H9 (cell line): ENCODE results near the gene JAKMIP1. TPM values are rescaled to one million over a fixed set of nuclear protein-coding genes. Genes with fewer than 3 reads are reported as not detected.

Experiments used
- DNase-seq: peaks from one replicate; pipeline ENCODE4 v3.0.0-alpha.2; 2017
- H2AFZ ChIP-seq: one replicate; pipeline ENCODE4 v1.6.1; 2013; ENCODE audit warnings: mild to moderate bottlenecking, low read length, control low read depth, moderate library complexity
- H2AK5ac ChIP-seq: 2 replicates; pipeline ENCODE4 v1.6.1; 2013; ENCODE audit warnings: low read length, control low read depth, mixed read lengths; ENCODE audit not compliant: insufficient read length
- H2BK120ac ChIP-seq: one replicate; pipeline ENCODE4 v1.6.1; 2013; ENCODE audit warnings: low read depth, mild to moderate bottlenecking, low read length, control low read depth, inconsistent platforms; ENCODE audit not compliant: poor library complexity, severe bottlenecking
- H2BK12ac ChIP-seq: 2 replicates; pipeline ENCODE4 v1.6.1; 2013; ENCODE audit warnings: low read length, control low read depth, mixed read lengths, low read depth; ENCODE audit not compliant: insufficient read length
- H2BK15ac ChIP-seq: 2 replicates; pipeline ENCODE4 v1.6.1; 2013; ENCODE audit warnings: low read depth, low read length, control low read depth
- H2BK20ac ChIP-seq: one replicate; pipeline ENCODE4 v1.6.1; 2013; ENCODE audit warnings: low read depth, mild to moderate bottlenecking, low read length, control low read depth, inconsistent platforms; ENCODE audit not compliant: poor library complexity, severe bottlenecking
- H2BK5ac ChIP-seq: 2 replicates; pipeline ENCODE4 v1.6.1; 2013; ENCODE audit warnings: low read length, control low read depth, mixed read lengths; ENCODE audit not compliant: insufficient read length
- H3K14ac ChIP-seq: 2 replicates; pipeline ENCODE4 v1.6.1; 2013; ENCODE audit warnings: low read length, control low read depth; ENCODE audit not compliant: insufficient read depth
- H3K18ac ChIP-seq: 2 replicates; pipeline ENCODE4 v1.6.1; 2013; ENCODE audit warnings: low read depth, mild to moderate bottlenecking, mixed read lengths, low read length, control low read depth; ENCODE audit not compliant: insufficient read length
- H3K23ac ChIP-seq: 2 replicates; pipeline ENCODE4 v1.6.1; 2013; ENCODE audit warnings: low read length, control low read depth, mixed read lengths, low read depth; ENCODE audit not compliant: insufficient read length
- H3K23me2 ChIP-seq: 2 replicates; pipeline ENCODE4 v1.6.1; 2013; ENCODE audit warnings: low read depth, mild to moderate bottlenecking, mixed read lengths, low read length, control low read depth; ENCODE audit not compliant: insufficient read length, poor library complexity, severe bottlenecking
- H3K27ac ChIP-seq: 2 replicates; pipeline ENCODE4 v1.5.1; 2013; ENCODE audit warnings: low read length, control low read depth, mixed read lengths, low read depth; ENCODE audit not compliant: insufficient read length
- H3K27me3 ChIP-seq: 2 replicates; pipeline ENCODE4 v1.6.1; 2013; ENCODE audit warnings: low read length, control low read depth, inconsistent platforms; ENCODE audit not compliant: insufficient read depth
- H3K4ac ChIP-seq: 2 replicates; pipeline ENCODE4 v1.6.1; 2013; ENCODE audit warnings: low read depth, mild to moderate bottlenecking, control low read depth, inconsistent platforms, low read length, moderate library complexity
- H3K4me1 ChIP-seq: 2 replicates; pipeline ENCODE4 v1.6.1; 2013; ENCODE audit warnings: low read length, control low read depth, inconsistent platforms; ENCODE audit not compliant: insufficient read depth
- H3K4me2 ChIP-seq: 2 replicates; pipeline ENCODE4 v1.6.1; 2013; ENCODE audit warnings: low read length, control low read depth, mixed read lengths; ENCODE audit not compliant: insufficient read length, insufficient read depth
- H3K56ac ChIP-seq: 2 replicates; pipeline ENCODE4 v1.6.1; 2013; ENCODE audit warnings: low read depth, mild to moderate bottlenecking, mixed read lengths, low read length, control low read depth; ENCODE audit not compliant: insufficient read length
- H3K79me1 ChIP-seq: 2 replicates; pipeline ENCODE4 v1.6.1; 2013; ENCODE audit warnings: low read depth, mild to moderate bottlenecking, moderate library complexity, low read length, control low read depth, inconsistent platforms; ENCODE audit not compliant: insufficient read depth, poor library complexity, severe bottlenecking
- H3K79me2 ChIP-seq: 2 replicates; pipeline ENCODE4 v1.6.1; 2013; ENCODE audit warnings: low read length, control low read depth, inconsistent platforms; ENCODE audit not compliant: insufficient read depth
- H3K9ac ChIP-seq: 2 replicates; pipeline ENCODE4 v1.6.1; 2013; ENCODE audit warnings: low read length, control low read depth, mixed read lengths; ENCODE audit not compliant: insufficient read length; ENCODE audit errors: extremely low read depth
- H3K9me3 ChIP-seq: one replicate; pipeline ENCODE4 v1.6.1; 2013; ENCODE audit warnings: low read depth, low read length, inconsistent platforms; ENCODE audit not compliant: control insufficient read depth
- H3T11ph ChIP-seq: one replicate; pipeline ENCODE4 v1.6.1; 2013; ENCODE audit warnings: mild to moderate bottlenecking, low read length, control low read depth, inconsistent platforms
- H4K20me1 ChIP-seq: one replicate; pipeline ENCODE4 v1.6.1; 2013; ENCODE audit not compliant: control insufficient read depth, insufficient read length, insufficient read depth
- H4K5ac ChIP-seq: 2 replicates; pipeline ENCODE4 v1.6.1; 2013; ENCODE audit warnings: low read depth, mild to moderate bottlenecking, mixed read lengths, low read length, control low read depth; ENCODE audit not compliant: insufficient read length
- H4K8ac ChIP-seq: replicated peaks from 2 replicates; pipeline ENCODE4 v1.6.1; 2013; ENCODE audit warnings: low read length, control low read depth, mixed read lengths, low read depth; ENCODE audit not compliant: insufficient read length
- H4K91ac ChIP-seq: 2 replicates; pipeline ENCODE4 v1.6.1; 2013; ENCODE audit warnings: low read depth, mild to moderate bottlenecking, moderate library complexity, mixed read lengths, low read length, control low read depth; ENCODE audit not compliant: insufficient read length
- H3K27ac Mint-ChIP-seq, 3 experiments: 2 replicates in 2 of 3; 3 replicates in 1 of 3; pipeline ENCODE4 v1.8.0; 2020 to 2021; ENCODE audit warnings: mixed read lengths in 3 of 3, mild to moderate bottlenecking in 1 of 3, moderate library complexity in 1 of 3
- H3K27me3 Mint-ChIP-seq: 2 replicates; pipeline ENCODE4 v1.8.0; 2021; ENCODE audit warnings: low read depth, mild to moderate bottlenecking, moderate library complexity, mixed read lengths
- H3K36me3 Mint-ChIP-seq, 3 experiments: 2 replicates in 2 of 3; 3 replicates in 1 of 3; pipeline ENCODE4 v1.8.0; 2020 to 2021; ENCODE audit warnings: low read depth in 3 of 3, mixed read lengths in 3 of 3; ENCODE audit not compliant: insufficient read depth in 1 of 3
- H3K4me1 Mint-ChIP-seq, 2 experiments: 2 replicates each; pipeline ENCODE4 v1.8.0; 2020; ENCODE audit warnings: mixed read lengths in 2 of 2
- H3K4me3 Mint-ChIP-seq, 2 experiments: 2 replicates in 1 of 2; 3 replicates in 1 of 2; pipeline ENCODE4 v1.8.0; 2020 to 2021; ENCODE audit warnings: mild to moderate bottlenecking in 2 of 2, mixed read lengths in 2 of 2, moderate library complexity in 1 of 2
- H3K9me3 Mint-ChIP-seq, 2 experiments: 2 replicates in 1 of 2; 3 replicates in 1 of 2; pipeline ENCODE4 v1.8.0; 2020; ENCODE audit warnings: mild to moderate bottlenecking in 2 of 2, mixed read lengths in 2 of 2, moderate library complexity in 1 of 2
- WGBS: extraction: QIAGEN DNeasy Blood & Tissue Kit; methylation state at CpG from one replicate; pipeline ENCODE4 v1.1.7; 2013; ENCODE audit warnings: missing lambda C conversion rate, low lambda C conversion rate, mixed read lengths; ENCODE audit not compliant: insufficient read length; ENCODE audit errors: extremely low coverage; 5-methylcytosine and 5-hydroxymethylcytosine counted together
- total RNA-seq: library from RNA; stranded (reverse); gene quantifications from 2 replicates; pipeline ENCODE4 v1.2.1, GENCODE V29; 2021
- TF ChIP-seq, protein P1 (sequence below): fragments of 200-600 bp; sonication (generic); conservative IDR thresholded peaks from 3 replicates; pipeline ENCODE4 v1.8.0; 2021; ENCODE audit warnings: antibody characterized with exemption, mild to moderate bottlenecking

The JAKMIP1 gene
- total RNA-seq, 1 experiment from 2014 or later = 1.5 TPM

DNA sequence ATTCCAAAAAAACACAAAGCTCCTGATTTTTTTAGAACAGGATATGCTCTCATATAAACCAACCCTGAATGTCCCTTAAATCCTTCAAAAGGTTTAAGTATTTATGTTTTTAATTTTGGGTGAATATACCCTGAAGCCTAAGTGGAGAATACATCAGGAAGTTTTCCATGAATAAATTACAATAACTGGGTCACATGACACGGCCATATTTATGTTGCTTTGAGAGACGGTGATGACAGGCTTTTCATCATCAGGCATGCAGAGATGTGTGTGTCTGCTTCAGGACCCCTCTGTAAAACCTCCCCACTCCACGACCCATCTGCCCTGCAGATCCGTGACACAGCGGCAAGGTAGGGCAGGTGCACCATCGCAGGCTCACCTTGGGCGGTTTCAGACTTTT lies 121.8 kb downstream of the JAKMIP1 start:
- no peaks in the 10 kb centered on the region for H4K20me1 ChIP-seq
- no peak overlapping the region for H4K5ac ChIP-seq
- H3K14ac ChIP-seq = no peak overlapping the region
- no peak overlapping the region for H3K23ac ChIP-seq
- no peak overlapping the region for H3K4ac ChIP-seq
- no peak overlapping the region for H2BK120ac ChIP-seq
- H2BK5ac ChIP-seq = no peak overlapping the region
- H3K79me2 ChIP-seq = no peaks in the 10 kb centered on the region
- no peak overlapping the region for H3K4me2 ChIP-seq
- H4K91ac ChIP-seq = no peak overlapping the region
- no peaks in the 10 kb centered on the region for H3K36me3 Mint-ChIP-seq
- TF ChIP-seq, protein P1, sequence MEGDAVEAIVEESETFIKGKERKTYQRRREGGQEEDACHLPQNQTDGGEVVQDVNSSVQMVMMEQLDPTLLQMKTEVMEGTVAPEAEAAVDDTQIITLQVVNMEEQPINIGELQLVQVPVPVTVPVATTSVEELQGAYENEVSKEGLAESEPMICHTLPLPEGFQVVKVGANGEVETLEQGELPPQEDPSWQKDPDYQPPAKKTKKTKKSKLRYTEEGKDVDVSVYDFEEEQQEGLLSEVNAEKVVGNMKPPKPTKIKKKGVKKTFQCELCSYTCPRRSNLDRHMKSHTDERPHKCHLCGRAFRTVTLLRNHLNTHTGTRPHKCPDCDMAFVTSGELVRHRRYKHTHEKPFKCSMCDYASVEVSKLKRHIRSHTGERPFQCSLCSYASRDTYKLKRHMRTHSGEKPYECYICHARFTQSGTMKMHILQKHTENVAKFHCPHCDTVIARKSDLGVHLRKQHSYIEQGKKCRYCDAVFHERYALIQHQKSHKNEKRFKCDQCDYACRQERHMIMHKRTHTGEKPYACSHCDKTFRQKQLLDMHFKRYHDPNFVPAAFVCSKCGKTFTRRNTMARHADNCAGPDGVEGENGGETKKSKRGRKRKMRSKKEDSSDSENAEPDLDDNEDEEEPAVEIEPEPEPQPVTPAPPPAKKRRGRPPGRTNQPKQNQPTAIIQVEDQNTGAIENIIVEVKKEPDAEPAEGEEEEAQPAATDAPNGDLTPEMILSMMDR = no peak
- no peak overlapping the region for H2BK20ac ChIP-seq
- no peak overlapping the region for H3K9ac ChIP-seq
- no peak overlapping the region for H3K27ac Mint-ChIP-seq
- H3K27ac ChIP-seq = no peak overlapping the region
- no peak overlapping the region for H3T11ph ChIP-seq
- H3K23me2 ChIP-seq = no peaks in the 10 kb centered on the region
- no peaks in the 10 kb centered on the region for H3K79me1 ChIP-seq
- H2AFZ ChIP-seq = no peak overlapping the region
- H3K27me3 Mint-ChIP-seq = no peaks in the 10 kb centered on the region
- no peak overlapping the region for H4K8ac ChIP-seq
- no peaks in the 10 kb centered on the region; a peak in 1 of 4 replicates for H3K4me1 Mint-ChIP-seq
- no peaks in the 10 kb centered on the region for H3K27me3 ChIP-seq
- DNase-seq = no peak
- H3K4me1 ChIP-seq = no peaks in the 10 kb centered on the region
- no CpG with 5 or more reads among the region's 7 CpGs for WGBS
- H3K56ac ChIP-seq = no peak overlapping the region
- H3K18ac ChIP-seq = no peak overlapping the region
- no peaks in the 10 kb centered on the region for H3K9me3 ChIP-seq
- H3K4me3 Mint-ChIP-seq = no peak overlapping the region
- H2AK5ac ChIP-seq = no peak overlapping the region
- no peak overlapping the region for H2BK15ac ChIP-seq
- H3K9me3 Mint-ChIP-seq = no peaks in the 10 kb centered on the region
- H2BK12ac ChIP-seq = no peak overlapping the region
